GM12801 (cell line): ENCODE results near the gene USP50.

ENCODE experiments used
- TF ChIP-seq, protein P1 (sequence below): IDR thresholded peaks from one replicate; pipeline ENCODE4 v1.5.1; 2011; ENCODE audit warnings: control low read depth; ENCODE audit not compliant: insufficient read length; ENCODE audit errors: extremely low read depth

The USP50 gene

DNA sequence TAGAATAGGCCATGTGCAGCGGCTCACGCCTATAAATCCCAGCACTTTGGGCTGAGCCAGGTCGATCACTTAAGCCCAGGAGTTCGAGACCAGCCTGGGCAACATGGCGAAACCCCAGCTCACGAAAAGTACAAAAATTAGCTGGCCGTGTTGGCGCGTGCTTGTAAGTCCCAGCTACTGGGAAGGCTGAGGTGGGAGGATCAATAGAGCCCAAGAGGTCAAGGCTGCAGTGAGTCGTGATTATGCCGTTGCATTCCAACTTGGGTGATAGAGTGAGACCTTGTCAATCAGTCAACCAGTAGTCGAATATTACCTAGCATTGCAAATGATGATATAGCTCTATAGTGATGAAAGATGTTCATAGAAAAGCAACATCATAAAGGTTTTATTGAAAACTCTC, 70.3 kb downstream of the USP50 start:
- TF ChIP-seq, protein P1, sequence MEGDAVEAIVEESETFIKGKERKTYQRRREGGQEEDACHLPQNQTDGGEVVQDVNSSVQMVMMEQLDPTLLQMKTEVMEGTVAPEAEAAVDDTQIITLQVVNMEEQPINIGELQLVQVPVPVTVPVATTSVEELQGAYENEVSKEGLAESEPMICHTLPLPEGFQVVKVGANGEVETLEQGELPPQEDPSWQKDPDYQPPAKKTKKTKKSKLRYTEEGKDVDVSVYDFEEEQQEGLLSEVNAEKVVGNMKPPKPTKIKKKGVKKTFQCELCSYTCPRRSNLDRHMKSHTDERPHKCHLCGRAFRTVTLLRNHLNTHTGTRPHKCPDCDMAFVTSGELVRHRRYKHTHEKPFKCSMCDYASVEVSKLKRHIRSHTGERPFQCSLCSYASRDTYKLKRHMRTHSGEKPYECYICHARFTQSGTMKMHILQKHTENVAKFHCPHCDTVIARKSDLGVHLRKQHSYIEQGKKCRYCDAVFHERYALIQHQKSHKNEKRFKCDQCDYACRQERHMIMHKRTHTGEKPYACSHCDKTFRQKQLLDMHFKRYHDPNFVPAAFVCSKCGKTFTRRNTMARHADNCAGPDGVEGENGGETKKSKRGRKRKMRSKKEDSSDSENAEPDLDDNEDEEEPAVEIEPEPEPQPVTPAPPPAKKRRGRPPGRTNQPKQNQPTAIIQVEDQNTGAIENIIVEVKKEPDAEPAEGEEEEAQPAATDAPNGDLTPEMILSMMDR: no peak

DNA sequence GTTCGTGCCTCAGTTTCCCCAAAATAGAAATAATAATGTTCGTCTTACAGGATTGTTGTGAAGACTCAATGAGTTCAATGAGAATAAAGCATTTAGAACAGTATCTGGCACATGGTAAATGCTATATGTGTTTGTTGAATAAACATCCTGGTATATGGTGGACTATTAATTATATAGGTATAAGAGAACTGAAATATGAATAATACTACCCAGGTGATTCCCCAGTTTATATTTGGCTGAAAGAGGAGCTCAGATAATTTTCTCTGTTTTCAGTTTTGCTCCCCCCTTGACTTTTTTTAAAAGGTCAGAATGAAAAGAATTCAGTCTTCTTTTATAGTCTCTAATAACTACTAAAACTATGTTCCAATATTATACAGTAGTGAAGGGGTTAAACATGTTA, 75.4 kb downstream of the USP50 start:
- TF ChIP-seq, protein P1: no peak

DNA sequence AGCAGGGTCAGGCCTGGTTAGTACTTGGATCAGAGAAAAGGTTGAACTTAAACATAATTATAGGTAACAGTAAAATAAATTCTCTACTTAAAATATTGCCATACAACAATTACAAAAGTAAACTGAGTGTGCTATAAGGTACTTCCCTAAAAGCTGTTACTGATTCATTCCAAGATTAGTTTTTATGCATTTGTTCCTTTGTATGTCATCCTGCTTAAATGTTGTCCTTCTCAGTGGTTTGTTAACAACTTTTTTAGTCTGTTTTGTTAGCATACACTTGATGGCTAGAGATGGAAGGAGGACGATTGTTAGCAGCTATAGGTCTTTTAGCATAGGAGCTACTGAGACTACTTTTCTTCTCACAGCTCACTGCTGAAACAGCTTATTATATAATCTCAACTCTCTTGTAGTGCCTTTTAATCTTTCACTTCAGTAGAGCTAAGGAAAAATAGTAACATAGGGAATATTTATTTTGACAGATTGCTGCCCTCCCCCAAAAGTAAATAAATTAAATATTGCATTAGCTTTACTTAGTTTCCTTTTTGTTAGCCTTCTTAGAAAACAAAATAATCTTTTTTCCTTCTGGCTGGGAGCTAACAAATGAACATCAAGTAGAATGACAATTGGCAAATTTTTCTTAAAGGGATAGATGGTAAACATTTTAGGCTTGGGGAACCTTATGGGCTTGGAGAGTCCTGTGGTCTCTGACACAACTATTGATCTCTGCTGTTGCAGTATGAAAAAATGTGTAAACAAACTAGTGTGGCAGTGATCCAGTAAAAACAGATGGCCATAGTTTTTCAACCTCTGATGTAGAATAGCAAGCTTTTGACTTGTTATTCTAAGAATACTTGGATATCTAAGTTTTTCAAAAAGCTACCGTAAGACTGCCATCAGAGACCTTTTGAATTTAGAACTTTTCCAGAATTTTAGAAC, 82.8 kb downstream of the USP50 start:
- TF ChIP-seq, protein P1: no peak

DNA sequence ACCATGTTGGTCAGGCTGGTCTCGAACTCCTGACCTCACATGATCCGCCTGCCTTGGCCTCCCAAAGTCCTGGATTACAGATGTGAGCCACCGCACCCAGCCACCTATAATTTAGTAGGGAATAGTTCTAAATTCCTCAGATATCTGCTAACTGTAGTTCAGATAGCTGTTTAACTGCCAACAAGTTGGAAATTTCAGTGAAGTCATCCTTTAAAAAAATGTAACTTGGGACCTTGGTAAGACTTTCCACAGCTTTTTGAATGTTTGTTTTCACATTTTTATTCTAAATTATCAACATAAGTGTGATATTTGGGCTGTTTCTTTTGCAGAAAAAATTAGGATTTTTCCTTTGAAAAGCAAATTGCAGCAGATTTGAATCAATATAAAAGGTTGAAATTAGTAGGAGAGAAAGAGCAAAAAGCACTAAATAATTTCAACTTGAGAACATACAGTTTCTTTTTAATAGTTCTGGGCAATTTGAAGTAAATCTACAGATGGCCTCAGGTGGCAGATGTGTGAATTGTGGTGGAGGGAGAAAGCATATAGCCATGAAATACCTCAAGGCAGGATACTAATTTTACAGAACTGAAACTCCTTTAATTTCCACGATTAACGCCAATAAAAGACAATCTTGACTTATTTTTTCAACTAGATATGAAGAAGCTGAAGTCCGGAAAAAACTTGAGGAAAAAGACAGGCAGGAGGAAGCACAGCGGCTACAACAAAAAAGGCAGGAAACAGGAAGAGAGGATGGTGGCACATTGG, 87.9 kb downstream of the USP50 start:
- TF ChIP-seq, protein P1: no peak

DNA sequence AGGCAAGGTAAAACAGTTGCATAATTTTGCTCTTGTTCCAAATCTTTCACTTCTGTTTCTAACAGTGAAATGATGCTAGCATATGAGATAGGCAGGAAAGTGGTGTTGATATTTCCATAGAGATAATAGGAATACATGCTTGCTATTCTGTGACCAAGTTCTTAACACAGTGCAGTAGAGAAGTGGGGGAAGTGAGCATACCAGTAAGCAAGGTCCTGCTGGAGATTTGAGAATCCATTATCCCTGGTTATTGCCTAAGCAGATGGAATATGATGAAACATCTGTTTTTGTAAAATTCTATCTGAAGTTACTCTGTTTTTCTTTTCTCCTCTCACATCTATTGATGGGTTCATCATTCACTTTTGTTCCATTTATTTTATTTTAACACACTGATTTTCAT, 93.5 kb downstream of the USP50 start:
- TF ChIP-seq, protein P1: no peak
